ENCODE data around the gene FAM149A.

The FAM149A gene
- 0 to 2.7 (median 0.21) reads per million in 4 experiments for total RNA-seq

DNA sequence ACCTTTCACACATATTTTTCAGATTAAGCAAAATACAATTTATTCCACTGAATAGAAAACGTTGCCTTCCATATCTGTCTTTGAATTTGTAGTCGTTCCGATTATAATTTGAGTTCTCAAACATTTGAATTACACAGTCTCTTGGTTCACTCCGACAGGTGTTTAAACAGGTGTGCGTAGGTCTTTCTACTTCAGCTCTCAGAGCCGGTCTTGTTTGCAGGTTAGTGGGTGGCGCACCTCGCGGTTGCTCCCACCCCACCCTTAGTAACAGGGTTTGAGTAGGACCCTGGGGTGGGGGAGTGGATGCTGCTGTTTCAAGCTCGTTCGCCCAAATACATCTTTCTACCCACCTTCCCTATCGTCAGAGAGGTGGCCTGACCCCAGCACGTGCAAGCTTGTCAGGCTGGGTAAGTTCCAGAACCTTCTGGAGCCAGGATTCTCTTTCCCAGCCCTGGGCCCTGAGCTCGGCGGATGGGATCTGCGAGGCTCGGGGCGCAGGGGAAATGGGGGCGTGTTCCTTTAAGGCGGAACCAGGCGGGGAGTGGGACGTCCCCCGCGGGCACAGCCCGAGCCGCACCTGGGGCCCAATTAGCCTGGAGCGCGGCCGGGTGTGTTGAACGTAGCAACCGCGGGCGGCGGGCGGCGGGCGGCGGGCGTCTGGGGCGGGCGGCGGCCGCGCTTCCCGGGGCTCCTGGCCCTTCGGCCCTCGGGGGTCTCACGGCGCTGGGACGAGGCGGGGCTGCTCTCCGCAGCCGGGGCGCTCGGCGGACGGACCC lies at the start of gene FAM149A:
Gene FAM149A, plus strand, starts transcription at position 591 of the 776 bp plus-strand sequence.
- DNase-seq: no peak

DNA sequence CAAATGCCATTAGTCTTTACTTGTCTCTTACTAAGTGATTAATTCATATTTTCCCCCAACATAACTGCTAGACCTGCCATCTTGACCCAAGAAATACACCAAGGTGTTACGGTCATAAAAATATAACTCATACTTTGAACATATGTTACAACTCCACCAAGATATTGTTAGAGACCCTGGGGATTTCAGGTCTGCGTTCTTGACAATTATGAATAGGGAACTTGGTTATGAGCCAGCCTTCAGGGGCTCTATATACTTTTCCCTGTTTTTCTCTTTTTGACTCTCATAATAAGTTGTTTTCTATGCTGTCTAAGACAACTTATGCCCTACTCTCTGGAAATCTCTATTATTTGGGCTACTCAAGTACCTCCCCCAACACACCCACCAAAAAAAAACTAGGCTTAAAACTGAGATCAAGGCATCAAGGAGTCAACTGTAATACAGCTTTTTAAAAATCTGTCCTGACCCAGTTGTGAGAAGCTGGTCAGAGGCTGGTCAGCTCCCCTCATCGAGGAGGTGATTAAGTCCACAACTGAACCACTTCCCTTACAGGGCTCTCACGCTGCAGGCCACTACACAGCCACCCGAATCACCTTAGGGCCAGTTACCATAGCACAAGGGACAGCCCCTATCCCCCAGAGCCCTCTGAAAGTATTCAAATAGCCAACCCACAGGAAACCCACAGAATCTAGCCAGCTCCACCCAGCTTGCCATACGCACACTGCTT lies 46.1 kb upstream of the FAM149A start:
- DNase-seq: no peak

DNA sequence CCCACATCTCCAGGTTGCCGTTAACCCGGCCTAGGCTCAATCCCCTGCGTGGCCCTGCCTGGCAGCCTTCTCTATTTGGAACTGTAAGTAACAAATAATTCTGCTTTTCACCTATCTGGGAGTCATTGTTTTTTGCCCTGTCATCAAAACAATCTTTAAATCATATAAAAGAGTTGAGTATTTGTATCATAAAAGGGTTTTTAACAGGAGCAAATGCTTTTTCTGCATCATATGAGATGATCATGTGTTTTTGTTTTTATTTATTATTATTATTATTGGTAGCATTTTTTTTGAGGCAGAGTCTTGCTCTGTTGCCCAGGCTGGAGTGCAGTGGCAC lies 45.6 kb upstream of the FAM149A start:
- DNase-seq: no peak

DNA sequence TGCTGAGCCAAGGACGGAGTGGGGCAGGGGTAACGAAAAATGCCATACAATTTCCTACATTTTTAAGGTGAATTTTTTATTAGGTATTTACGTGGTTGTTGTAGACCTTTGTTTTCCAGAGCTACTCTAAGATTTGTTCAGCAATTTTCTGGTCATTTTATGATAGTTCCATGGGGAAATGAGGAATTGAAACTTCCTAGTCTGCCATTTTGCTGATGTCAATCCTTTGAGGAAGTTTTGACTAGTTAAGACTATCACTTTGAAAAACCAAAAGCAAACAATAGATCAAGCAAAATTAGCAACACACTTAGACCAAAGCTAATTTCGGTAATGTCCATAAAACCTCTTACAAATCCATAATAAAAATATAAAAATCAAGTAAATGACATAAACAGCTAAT lies 42.6 kb upstream of the FAM149A start:
- DNase-seq: no peak

DNA sequence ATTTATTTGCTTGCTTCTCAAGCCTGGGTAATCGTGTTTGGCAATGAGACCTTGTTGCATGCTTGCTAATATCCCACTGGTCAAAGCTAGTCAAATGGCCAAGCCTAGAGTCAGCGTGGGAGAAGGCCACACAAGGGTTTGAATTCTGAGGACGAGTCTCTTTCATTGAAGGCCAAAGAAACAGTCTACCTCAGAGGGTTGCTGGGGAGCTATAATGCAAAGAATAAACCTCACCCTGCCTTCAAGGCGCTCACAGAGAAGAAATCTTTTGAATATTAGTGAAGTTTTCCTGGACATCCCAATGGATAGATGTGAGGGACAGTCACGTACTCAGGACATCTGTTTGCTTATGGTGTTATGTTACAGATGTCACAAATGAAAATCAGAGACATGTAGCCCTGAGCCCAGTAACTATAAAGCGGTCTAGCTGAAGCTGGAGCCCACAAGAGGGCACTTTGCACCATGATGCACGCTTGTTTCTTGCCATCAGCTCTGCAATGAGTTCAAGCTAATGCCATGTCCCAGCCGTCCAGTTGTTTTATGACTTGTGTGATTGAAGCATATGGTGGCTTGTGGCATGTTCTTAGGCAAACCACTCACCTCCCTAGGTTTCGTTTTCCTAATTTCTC lies 36.6 kb upstream of the FAM149A start:
- no peak for DNase-seq

DNA sequence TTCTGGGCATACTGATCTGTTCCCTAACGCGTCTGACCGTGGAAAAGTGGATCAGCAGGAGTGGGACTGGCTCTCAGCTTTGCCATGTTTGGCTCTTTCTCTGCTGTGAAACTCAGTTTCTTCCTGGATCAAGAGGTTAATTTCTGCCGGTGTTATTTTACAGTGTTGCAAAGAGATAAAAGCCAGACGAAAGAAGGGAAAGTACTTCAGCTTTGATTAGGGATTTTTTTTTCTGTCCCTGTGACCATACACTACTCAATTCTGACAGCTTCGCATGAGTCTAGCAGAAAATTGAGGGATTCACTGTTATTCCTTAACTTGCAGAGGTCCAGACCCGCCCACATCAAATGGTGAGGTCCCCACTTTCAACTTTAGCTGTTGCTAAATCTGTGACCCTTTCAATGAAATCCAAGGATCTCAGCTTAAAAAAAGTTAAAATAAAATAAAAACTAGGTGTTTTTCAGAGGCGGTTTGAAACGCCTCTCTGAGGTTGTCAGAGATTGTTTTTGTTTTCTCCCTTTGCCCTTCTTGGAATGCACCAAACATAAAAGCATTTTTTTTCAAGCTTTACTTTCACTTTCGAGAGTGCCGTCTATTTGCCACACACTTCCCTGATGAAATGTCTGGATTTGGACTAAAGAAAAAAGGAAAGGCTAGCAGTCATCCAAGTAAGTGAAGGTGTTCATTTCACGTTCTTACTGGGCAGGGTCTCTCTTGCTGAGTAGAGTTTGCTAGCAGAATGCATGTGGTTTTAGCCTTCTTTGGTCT lies 35.7 kb upstream of the FAM149A start, which contains the start of gene TLR3:
Gene TLR3, plus strand, starts transcription at position 576 of the 768 bp plus-strand sequence. CDS start 7,464 bp downstream, outside the sequence.
- no peak for DNase-seq

DNA sequence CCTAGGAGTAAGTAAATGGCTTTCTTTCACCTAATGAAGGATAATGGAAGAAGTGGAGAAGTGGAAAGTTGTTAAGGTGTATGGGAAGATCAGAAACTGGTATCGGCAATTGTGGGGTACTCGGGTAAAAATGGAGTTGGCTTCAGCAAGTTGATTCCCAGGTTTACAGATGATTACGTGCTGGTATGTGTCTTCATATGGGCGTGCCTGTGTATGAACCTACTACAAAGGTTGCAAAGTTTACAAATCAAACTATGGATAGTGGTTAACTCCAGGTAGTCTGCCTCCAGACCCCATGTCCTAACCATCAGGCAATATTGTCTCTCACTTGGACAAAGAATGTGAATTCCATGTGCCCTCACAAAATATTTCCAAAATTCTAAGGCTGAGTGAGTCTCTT lies 34.8 kb upstream of the FAM149A start:
- DNase-seq: no peak

DNA sequence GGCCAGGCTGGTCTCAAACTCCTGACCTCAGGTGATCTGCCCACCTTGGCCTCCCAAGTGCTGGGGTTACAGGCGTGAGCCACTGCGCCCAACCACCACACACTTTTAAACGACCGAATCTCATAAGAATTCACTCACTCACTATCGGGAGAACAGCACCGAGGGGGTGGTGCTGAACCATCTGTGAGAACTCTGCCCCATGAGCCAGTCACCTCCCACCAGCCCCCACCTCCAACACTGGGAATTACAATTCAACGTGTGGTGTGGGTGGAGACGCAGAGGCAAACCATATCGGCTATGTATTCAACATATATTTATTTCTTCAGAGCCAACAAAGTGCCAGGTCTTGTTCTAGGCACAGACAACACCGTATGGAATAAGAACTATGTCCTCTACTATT lies 32.0 kb upstream of the FAM149A start:
- no peak for DNase-seq

DNA sequence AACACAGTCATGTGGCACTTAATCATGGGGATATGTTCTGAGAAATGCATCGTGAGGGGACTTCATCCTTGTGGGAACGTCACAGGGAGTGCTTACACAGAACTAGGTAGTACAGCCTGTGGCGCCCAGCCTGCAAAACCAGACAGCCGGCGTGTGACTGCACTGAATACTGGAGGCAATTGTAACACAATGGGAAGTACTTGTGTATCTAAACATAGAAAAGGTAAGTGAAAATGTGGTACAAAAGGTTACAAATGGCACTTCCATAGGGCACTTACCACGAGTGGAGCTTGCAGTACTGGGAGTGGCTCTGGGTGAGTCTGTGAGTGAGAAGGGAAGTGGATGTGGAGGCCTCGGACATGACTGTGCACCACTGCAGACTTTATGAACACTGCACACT lies 30.3 kb upstream of the FAM149A start:
- DNase-seq: no peak

DNA sequence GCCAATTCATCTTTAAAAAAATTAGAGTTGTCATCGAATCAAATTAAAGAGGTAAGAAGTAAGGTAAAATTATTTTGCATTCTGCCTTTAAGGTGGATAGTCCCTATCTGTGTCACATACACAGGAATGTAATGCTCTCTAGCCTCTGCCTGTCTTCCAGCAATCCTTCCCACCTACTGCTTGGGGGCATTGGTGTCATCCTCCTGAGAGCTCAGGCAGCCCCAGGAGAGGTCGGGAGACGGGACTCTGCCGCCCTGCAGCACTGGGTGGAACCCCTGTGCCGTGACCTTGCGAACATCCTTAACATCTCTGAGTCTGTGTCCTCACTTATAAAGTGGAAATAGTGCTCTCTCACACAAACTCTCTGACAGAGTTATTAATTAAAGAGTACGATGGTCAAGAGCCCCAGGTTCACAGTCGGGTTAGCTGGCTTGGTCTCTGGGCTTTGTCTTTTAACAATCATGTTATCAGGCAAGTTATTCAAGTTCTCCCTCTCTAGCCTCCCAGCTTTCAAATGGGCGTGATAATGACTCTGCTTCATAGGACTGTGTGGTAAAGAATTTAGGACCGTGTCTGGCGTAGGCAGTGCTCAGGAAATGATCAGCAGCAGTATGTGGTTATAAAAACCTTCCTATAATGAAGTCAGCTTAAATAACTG lies 25.4 kb upstream of the FAM149A start:
- DNase-seq: no peak

DNA sequence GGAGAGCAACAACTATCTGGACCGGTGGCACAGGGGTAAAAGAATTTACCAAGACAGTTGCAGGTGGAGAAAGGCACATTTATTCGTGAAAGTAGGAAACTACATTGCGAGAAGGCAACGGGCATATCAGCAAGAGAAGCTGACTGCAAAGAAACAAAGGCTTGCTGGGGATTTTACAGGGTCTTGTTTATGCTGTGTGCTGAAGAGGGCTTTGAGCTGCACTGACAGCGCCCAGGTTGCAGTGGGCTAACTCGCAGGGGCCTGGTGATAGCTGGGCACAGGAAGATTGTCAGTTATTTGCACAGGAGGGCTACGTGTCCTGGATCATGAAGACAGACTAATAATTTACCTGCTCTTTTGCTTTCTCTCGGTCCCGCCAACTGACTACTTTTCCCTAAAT lies 24.8 kb upstream of the FAM149A start:
- no peak for DNase-seq

DNA sequence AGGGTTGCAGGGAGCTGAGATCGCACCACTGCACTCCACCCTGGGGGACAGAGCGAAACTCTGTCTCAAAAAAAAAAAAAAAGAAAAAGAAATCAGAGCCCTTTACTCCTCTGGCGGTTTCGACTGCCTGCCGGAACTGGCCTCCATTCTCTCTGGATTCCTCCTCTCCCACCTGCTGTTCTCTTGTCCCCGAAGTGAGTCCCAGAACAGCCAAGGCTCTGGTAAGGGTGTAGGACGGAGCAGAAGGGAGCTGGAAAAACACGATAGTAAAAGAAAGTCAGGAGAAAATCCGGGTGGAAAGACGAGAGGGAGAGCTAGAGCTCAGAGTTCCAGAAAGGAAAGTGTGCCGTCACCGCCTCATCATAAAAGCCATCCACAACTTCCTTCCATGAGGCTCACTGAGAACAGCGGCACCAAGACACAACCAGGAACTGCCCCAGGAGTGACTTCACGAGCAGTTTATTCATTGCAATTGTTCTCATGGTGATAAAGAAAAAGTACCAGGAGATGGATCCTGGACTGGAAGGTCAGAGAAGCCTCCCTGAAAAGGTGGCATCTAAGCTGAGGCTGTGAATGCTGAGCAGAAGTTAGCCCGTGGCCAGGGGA lies 23.2 kb upstream of the FAM149A start:
- DNase-seq: no peak

DNA sequence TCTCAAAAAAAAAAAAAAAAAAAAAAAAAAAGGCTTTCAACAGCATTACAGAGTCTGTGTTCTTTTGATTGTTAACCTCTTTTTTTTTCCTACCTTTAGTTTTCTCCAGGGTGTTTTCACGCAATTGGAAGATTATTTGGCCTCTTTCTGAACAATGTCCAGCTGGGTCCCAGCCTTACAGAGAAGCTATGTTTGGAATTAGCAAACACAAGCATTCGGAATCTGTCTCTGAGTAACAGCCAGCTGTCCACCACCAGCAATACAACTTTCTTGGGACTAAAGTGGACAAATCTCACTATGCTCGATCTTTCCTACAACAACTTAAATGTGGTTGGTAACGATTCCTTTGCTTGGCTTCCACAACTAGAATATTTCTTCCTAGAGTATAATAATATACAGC lies 22.3 kb upstream of the FAM149A start:
- DNase-seq: no peak

DNA sequence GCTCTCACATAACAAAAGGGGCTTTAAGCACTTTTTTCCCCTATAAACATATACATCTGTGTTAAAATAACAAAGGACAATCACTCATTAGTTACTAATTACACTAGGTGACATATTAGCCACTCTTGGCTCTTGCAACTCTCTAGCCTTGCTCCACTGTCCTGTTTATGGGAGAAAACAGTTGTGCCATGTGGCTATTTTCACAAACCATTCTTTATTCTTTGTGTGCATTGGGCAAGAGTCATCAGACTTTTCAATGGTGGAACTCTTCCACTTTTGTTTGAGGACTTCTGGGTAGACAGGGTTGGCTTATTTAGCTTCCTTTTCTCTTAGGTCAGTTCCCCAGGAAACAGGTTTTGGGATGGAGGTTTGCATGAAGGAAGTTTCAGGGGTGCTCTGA lies 16.0 kb upstream of the FAM149A start:
- DNase-seq: no peak

DNA sequence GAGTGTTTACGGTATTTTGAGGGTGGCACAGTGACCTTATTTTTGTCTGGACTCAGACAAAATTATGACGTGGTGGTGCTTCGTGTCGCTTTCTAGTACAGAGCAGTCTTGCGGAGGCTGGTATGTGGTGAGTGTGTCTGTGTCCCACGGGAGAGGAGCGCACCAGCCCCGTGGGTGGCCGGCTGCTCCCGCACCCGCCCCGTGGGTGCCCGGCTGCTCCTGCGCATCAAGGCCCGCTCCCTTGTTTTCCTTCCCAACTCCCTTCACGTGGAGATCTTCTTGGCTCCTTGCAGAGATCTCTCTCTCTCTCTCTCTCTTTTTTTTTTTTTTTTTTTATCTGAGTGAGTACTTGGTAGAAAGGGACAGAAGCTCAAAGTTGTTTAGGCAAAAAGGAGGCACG lies 12.2 kb upstream of the FAM149A start:
- no peak for DNase-seq

DNA sequence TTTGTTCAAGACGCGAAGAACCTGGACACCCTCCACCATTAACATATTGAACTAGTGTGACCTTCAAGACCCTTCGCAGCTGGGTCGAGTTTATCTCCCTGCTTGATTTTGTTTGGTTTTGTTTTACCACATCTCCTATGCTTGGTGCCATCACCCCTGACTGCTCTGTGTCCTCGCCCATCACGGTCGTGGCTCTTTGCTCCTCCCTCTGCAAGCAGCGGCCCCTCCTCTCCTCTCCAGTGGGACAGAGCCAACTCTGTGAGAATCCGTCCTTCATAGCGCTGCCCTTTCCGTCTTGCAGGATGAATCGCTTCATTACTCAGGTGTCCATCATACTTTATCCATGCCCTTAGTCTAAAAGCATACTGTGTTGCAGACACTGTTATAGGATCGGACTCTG lies 9.1 kb upstream of the FAM149A start:
- no peak for DNase-seq

DNA sequence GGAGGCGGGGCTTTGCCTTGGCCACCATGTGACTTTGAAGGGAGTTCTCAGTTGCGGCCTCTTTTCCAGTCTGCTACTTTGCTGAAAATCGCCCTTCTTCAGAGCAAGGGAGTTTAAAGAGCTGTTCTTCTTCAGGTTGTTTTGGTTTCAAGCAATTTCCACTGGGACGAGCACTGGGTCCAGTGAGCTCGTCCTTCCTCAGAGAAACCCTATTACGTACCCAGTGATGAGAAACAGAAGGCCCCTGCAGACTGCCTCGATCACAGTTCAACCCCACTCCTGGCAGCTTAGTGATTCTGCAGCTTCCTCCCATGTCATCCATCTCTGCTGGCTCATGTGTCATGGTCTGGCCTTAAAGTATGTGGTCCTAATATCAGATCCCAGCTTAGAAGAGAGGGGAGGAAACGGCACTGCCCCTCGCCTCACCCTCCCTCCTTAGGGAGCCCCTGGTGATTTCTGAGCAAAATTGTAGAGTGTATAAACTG lies 7.8 kb upstream of the FAM149A start:
- DNase-seq: no peak

DNA sequence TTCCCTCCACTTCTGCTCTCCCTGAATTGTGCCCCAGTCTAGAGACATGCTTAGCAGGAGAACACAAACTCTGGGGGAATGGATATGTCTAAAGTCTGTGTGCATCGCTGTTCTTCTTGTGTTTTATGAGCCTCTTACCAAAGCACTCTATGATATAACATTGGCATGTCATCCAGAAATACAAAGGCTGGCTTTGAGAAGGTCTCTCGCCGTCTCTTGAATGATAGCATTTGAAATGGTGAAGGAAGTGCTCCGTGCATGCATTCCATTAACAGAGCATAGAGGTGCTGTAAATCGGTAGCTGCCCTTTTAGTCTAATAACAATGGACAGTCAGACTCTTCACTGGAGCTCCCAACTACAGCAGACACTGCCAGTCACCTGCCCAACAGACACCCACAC lies 7.1 kb upstream of the FAM149A start:
- DNase-seq: no peak

DNA sequence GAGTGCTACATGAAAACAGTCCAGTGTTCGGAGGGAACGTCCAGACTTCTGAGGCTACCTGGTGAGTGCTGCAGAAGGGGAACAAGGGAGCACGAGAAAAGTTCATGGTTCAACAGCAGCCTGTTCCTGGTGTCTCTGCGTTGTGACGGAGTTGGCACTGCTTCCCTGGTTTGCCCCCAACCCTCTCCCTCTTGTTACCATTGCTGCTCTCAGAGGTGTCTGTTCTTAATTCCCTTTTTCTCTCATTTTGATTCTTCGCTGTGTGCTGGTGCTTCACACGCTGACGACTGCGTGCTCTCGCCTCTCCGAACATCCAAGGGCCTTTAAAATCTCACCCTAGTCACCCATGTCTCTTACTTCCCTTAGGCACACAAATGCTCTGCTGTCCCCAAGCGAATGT lies 1.6 kb upstream of the FAM149A start:
- no peak for DNase-seq

DNA sequence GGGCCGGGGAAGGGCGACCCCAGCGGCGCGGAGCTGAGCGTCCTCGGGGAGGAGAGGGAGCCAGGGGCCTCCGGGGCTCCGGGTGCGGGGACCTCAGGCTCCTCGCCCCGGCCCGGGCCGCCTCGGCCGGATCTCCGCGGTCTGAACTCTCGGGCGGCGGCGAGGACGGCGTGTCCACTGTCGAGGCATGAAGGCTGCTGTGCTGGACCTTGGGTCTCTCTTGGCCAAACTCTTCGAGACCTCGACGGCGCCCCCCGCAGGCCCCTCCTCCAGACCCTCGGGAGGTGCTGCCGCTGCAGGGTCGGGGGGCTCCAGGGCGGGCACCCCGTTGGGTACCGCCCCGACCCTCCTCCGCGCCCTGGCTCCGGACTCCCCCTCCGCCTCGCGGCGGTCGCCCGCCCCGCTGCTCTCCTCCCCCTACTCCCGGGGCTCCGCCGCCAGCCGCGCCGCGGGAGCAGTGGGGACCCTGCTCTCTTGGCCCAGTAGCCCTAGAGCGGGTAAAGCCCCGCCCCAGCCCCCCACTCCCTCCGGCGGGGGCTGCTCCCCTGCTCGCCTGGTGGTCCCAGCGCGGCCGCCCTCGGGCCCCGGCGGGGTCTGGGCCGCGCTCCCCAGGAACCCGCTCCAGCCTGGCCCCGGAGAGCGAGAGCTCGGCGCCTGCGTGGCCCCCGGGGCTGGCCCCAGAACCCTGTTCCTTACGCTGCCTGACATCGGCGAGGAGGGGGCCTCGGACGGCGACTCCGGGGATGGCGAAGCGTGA lies 564 bp downstream of the FAM149A start:
- no peak for DNase-seq

DNA sequence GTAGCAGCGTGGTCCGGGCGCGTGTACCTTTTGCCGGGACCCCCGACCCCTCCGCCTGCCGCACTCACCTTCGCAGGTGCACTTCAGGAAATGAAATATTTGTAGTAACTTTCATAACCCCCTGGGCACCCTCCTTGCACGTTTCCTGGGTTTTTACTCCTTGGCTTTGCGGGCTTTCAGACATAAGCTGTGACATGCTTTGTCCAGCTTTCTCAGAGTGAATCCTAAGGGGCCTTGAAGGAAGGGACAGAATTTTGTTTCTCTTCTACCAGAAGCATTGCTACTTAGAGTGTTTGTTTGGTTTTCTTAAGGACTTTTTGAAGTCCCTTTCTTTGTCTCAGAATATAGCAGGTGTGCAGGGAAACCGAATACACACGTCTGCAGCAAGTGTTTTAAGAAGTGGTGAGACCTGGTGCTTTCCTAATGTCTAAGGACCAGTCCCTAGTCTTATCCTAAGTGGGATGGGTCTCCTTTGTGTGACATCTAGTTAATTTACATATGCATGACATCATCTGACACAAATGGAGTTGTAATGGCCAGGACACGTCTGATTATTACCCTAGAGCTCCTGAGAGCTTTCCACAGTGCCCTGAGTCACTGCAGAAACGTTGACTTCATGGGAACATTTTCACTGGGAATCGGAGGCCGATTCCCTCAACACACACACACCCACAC lies 1.3 kb downstream of the FAM149A start:
- DNase-seq: no peak
